HFFc6 (cell line): ENCODE data around the gene TCN1. TPM values are rescaled to one million over a fixed set of nuclear protein-coding genes. Genes with fewer than 3 reads are reported as not detected.
"Not testable (repeated sequence)": the region's sequence is repeated elsewhere in the genome, so short reads cannot be mapped to it uniquely, and the experiment has no call there.

ENCODE experiments used
- DNase-seq: peaks from one replicate; pipeline ENCODE4 v3.0.0-alpha.2; 2018
- H3K27ac Mint-ChIP-seq: 2 replicates; pipeline ENCODE4 v1.8.0; 2020; ENCODE audit warnings: mild to moderate bottlenecking, mixed read lengths
- H3K27me3 Mint-ChIP-seq: 2 replicates; pipeline ENCODE4 v1.8.0; 2021; ENCODE audit warnings: mild to moderate bottlenecking, moderate library complexity, mixed read lengths; ENCODE audit not compliant: insufficient read depth
- H3K36me3 Mint-ChIP-seq: 2 replicates; pipeline ENCODE4 v1.8.0; 2021; ENCODE audit warnings: low read depth, mixed read lengths
- H3K4me1 Mint-ChIP-seq: 2 replicates; pipeline ENCODE4 v1.8.0; 2020; ENCODE audit warnings: low read depth, mixed read lengths
- H3K4me3 Mint-ChIP-seq: 2 replicates; pipeline ENCODE4 v1.8.0; 2020; ENCODE audit warnings: mild to moderate bottlenecking, moderate library complexity, mixed read lengths
- H3K9me3 Mint-ChIP-seq: 2 replicates; pipeline ENCODE4 v1.8.0; 2020; ENCODE audit warnings: mild to moderate bottlenecking, mixed read lengths
- total RNA-seq, 6 experiments: library from RNA; stranded (reverse); fragmentation: NEBNext Ultra II Directional; extraction: Animal tissue kit (Norgen Biotek cat#: 25700); gene quantifications; 2 replicates in 1 of 6; 3 replicates in 5 of 6; pipeline ENCODE4 v1.2.3, GENCODE V29; 2021
- TF ChIP-seq, protein P1 (sequence below): fragments of 200-600 bp; sonication (generic); IDR thresholded peaks from 2 replicates; pipeline ENCODE4 v1.5.0; 2021; ENCODE audit warnings: antibody characterized with exemption, mild to moderate bottlenecking

TCN1 gene
- total RNA-seq, 6 experiments from 2014 or later: not detected

DNA sequence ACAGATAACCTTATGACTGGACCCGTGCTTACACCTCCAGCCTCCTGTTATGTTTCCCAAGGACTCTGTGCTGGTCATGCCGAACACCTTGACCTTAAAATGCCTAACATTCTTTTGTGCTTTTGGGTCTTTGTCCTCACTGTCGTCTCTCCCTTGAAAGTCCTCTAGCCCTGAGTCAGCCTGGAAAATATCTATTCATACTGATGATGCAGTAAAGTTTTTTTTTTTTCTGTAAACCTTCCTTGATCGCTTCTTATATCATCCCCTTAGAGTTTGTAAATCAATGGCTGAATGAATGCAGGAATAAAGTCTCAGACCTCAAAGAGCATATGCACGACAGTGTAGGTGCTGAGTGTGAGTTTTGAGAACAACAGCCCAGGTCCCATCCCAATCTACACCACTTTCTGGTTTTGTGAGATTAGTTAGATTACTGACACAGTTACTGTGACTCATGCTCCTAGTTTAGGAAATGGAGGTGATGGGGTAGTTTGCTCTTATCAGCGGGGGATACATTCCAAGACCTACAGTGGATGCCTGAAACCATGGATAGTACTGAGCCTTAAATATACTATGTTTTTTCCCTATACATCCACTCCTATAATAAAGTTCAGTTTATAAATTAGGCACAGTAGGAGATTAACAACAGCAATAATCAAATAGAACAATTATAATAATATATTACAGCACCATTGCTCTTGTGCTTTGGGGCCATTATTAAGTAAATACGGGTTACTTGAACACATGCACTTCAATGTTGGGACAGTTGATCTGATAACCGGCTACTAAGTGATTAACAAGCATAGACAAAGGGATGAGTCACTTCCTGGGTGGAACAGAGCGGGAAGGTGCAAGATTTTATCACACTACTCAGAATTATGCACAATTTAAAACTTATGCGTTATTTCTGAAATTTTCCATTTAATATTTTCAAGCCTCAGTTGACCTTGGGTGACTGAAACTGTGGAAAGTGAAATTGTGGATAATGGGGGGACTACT is 8.6 kb downstream of the TCN1 start:
- H3K4me1 Mint-ChIP-seq: peaks cover 15% of the 10 kb centered on the region
- no peaks in the 10 kb centered on the region for H3K36me3 Mint-ChIP-seq
- H3K9me3 Mint-ChIP-seq: no peaks in the 10 kb centered on the region
- H3K4me3 Mint-ChIP-seq: no peak overlapping the region; the same call in 1 of the 2 replicates
- DNase-seq: peak; percentile 1
- no peak overlapping the region for H3K27ac Mint-ChIP-seq
- H3K27me3 Mint-ChIP-seq: peaks cover 2% of the 10 kb centered on the region
- TF ChIP-seq, protein P1, sequence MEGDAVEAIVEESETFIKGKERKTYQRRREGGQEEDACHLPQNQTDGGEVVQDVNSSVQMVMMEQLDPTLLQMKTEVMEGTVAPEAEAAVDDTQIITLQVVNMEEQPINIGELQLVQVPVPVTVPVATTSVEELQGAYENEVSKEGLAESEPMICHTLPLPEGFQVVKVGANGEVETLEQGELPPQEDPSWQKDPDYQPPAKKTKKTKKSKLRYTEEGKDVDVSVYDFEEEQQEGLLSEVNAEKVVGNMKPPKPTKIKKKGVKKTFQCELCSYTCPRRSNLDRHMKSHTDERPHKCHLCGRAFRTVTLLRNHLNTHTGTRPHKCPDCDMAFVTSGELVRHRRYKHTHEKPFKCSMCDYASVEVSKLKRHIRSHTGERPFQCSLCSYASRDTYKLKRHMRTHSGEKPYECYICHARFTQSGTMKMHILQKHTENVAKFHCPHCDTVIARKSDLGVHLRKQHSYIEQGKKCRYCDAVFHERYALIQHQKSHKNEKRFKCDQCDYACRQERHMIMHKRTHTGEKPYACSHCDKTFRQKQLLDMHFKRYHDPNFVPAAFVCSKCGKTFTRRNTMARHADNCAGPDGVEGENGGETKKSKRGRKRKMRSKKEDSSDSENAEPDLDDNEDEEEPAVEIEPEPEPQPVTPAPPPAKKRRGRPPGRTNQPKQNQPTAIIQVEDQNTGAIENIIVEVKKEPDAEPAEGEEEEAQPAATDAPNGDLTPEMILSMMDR: no peak

DNA sequence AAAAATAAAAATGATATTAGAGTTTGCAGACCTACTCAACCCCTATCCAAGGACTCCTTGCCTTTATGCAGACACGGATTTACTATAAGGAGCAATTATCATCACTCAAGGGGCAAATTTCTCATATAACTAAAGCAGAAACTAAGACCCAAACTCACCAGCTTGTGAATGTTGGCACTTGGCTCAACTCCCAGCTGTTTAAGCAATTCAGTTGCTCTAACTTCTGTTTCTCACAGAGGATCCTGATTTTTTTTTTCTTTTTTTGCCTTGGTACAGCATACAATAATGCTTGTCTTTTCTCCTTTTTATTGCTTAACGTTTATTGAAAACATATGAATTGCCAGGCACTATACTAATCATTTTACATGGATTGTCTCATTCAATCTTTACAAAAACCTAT is 11.4 kb downstream of the TCN1 start:
- H3K27ac Mint-ChIP-seq: no peak overlapping the region
- H3K9me3 Mint-ChIP-seq: no peaks in the 10 kb centered on the region
- H3K27me3 Mint-ChIP-seq: peaks cover 2% of the 10 kb centered on the region
- TF ChIP-seq, protein P1: no peak
- no peak overlapping the region for H3K4me3 Mint-ChIP-seq
- no peaks in the 10 kb centered on the region for H3K36me3 Mint-ChIP-seq
- DNase-seq: no peak
- H3K4me1 Mint-ChIP-seq: peaks cover 15% of the 10 kb centered on the region

DNA sequence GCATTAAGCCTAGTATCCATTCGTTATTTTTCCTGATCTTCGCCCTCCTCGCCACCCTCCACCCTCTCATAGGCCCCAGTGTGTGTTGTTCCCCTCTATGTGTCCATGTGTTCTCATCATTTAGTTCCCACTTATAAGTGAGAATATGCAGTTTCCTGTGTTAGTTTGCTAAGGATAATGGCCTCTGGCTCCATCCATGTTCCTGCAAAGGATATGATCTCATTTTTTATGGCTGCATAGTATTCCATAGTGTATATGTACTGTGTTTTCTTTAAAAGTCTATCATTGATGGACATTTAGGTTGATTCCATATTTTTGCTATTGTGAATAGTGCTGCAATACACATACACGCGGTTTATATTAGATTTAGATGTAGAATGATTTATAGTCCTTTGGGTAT is 14.9 kb downstream of the TCN1 start:
- H3K9me3 Mint-ChIP-seq, H3K27ac Mint-ChIP-seq, H3K4me1 Mint-ChIP-seq, H3K4me3 Mint-ChIP-seq, H3K36me3 Mint-ChIP-seq, DNase-seq, H3K27me3 Mint-ChIP-seq: not testable (repeated sequence)

DNA sequence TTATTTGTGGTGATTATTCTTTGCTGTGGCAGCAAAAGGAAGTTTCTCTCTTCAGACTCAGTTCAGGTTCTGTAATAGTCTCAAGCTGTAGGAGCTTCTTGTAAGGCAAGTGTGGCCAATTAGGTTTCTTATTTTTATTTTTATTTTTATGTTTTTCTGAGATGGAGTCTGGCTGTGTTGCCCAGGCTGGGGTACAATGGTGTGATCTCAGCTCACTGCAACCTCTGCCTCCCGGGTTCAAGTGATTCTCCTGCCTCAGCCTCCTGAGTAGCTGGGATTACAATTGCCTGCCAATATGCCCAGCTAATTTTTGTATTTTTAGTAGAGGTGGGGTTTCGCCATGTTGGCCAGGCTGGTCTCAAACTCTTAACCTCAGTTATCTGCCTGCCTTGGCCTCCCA is 16.7 kb downstream of the TCN1 start:
- not testable (repeated sequence) for H3K27ac Mint-ChIP-seq, H3K36me3 Mint-ChIP-seq, H3K9me3 Mint-ChIP-seq

GRCh38 chr11:59849129-59849528 is 17.2 kb downstream of the TCN1 start:
- no peak overlapping the region for H3K4me3 Mint-ChIP-seq
- peaks cover 3% of the 10 kb centered on the region for H3K27me3 Mint-ChIP-seq
- no peaks in the 10 kb centered on the region for H3K36me3 Mint-ChIP-seq
- H3K4me1 Mint-ChIP-seq: no peaks in the 10 kb centered on the region
- no peak overlapping the region for H3K27ac Mint-ChIP-seq
- no peaks in the 10 kb centered on the region for H3K9me3 Mint-ChIP-seq
- TF ChIP-seq, protein P1: no peak
- DNase-seq: no peak

More for the DNA sequence above, 16.7 kb downstream of the TCN1 start:
- not testable (repeated sequence) for H3K27me3 Mint-ChIP-seq, H3K4me1 Mint-ChIP-seq, H3K4me3 Mint-ChIP-seq, DNase-seq

DNA sequence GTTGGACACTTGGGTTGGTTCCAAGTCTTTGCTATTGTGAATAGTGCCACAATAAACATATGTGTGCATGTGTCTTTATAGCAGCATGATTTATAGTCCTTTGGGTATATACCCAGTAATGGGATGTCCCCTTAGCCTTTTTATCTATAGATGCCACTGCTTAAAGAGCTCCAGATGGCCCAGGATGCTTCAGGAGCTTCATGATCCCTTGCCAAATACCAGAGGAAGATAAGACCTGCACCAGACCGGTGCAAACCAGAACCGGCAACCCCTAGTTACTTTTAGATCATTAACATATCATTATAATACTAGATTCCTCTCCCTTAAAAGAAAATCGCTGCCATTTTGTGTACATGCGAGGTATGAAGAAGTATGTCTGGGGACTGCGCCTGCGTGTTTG is 17.8 kb downstream of the TCN1 start:
- not testable (repeated sequence) for H3K9me3 Mint-ChIP-seq, H3K27me3 Mint-ChIP-seq, H3K27ac Mint-ChIP-seq, H3K4me1 Mint-ChIP-seq, H3K4me3 Mint-ChIP-seq, H3K36me3 Mint-ChIP-seq, DNase-seq

GRCh38 chr11:59847626-59848025 is 18.7 kb downstream of the TCN1 start:
- TF ChIP-seq, protein P1: no peak
- no peak overlapping the region for H3K4me3 Mint-ChIP-seq
- DNase-seq: no peak
- H3K4me1 Mint-ChIP-seq: no peaks in the 10 kb centered on the region
- no peaks in the 10 kb centered on the region for H3K36me3 Mint-ChIP-seq
- H3K27me3 Mint-ChIP-seq: peaks cover 3% of the 10 kb centered on the region
- no peak overlapping the region for H3K27ac Mint-ChIP-seq
- H3K9me3 Mint-ChIP-seq: no peaks in the 10 kb centered on the region
